ENCODE measurements around the gene NFILZ.

Gene NFILZ

DNA sequence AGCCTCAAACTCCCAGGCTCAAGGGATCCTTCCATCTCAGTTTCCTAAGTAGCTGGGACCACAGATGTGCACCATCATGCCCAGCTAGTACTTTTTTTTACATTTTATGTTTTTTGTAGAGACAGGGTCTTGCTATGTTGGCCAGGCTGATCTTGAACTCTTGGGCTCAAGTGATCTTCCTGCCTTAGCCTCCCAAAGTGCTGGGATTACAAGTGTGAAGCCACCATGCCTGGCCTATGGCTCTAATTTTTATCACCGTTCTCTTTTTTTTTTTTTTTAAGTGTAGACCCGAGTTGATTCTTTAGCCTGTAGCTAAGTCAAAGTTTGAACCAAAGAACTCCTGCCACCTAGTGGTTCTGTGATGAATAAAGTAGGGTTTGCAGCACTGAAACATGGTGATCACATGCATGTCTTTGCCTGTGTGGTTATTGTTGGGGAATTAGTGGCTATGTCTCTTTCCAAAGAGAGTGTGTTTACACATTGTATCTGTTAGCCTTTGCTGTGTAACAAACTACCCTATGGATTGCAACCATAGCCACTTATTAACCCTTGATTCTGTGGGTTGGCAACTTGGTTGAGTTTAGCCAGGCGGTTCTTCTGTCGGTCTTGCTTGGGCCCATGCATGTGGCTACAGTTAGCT is 11.6 kb downstream of the NFILZ start:
- H3K27me3 Mint-ChIP-seq: no peaks in the 10 kb centered on the region
- peaks cover 86% of the 10 kb centered on the region for H3K4me1 Mint-ChIP-seq (ENCODE audit: low read depth)
- no peak overlapping the region for H3K4me3 Mint-ChIP-seq
- no peaks in the 10 kb centered on the region for H3K9me3 Mint-ChIP-seq
- intact Hi-C loops (cut with micrococcal nuclease): loop anchor here (2.0 to 10.0 kb wide), 2 partner anchors 27 to 47 kb away; no protein-coding TSS in a partner anchor
- no peaks in the 10 kb centered on the region for H3K36me3 Mint-ChIP-seq (ENCODE audit: low read depth)
- H3K27ac Mint-ChIP-seq: no peak overlapping the region

GRCh38 chr19:8642561-8642960 is 12.1 kb downstream of the NFILZ start:
- Mint-ChIP-seq H3K36me3 (ENCODE audit: low read depth) (no peaks in the 10 kb centered on the region), H3K9me3 (no peaks in the 10 kb centered on the region), H3K4me3 (no peak overlapping the region), H3K27ac (peak overlapping the region; percentile 28), H3K4me1 (ENCODE audit: low read depth) (peaks cover 89% of the 10 kb centered on the region), H3K27me3 (no peaks in the 10 kb centered on the region)
- intact Hi-C loops (cut with micrococcal nuclease): loop anchor here (2.0 to 10.0 kb wide), 2 partner anchors 28 to 48 kb away; no protein-coding TSS in a partner anchor

- intact Hi-C loops (cut with micrococcal nuclease): loop anchor here (2.0 to 10.0 kb wide), 2 partner anchors 29 to 49 kb away; no protein-coding TSS in a partner anchor
- Mint-ChIP-seq H3K9me3 (no peaks in the 10 kb centered on the region), H3K36me3 (ENCODE audit: low read depth) (no peaks in the 10 kb centered on the region), H3K27ac (no peak overlapping the region), H3K27me3 (no peaks in the 10 kb centered on the region), H3K4me3 (no peak overlapping the region), H3K4me1 (ENCODE audit: low read depth) (peaks cover 87% of the 10 kb centered on the region)
Observed at GRCh38 chr19:8643860-8644653, 13.6 kb downstream of the NFILZ start.

DNA sequence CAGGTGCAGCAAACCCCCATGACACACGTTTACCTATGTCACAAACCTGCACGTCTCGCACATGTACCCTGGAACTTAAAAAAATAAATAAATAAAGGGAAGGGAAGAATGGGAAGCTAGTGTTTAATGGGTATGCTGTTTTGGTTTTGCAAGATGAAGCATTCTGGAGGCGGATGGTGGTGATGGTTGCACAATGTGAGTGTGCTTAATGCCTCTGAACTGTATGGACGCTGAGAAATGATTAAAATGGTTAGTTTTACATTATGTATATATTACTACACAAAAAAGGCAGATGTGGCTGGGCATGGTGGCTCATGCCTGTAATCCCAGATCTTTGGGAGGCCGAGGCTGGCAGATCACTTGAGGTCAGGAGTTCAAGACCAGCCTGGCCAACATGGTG is 17.8 kb downstream of the NFILZ start:
- Mint-ChIP-seq H3K9me3 (no peaks in the 10 kb centered on the region), H3K4me3 (no peak overlapping the region), H3K36me3 (ENCODE audit: low read depth) (no peaks in the 10 kb centered on the region), H3K4me1 (ENCODE audit: low read depth) (peaks cover 74% of the 10 kb centered on the region), H3K27me3 (no peaks in the 10 kb centered on the region), H3K27ac (peak overlapping the region; percentile 79)
- intact Hi-C loops (cut with micrococcal nuclease): loop anchor here (10.0 kb wide), 1 partner anchor 53 kb away; no protein-coding TSS in a partner anchor

DNA sequence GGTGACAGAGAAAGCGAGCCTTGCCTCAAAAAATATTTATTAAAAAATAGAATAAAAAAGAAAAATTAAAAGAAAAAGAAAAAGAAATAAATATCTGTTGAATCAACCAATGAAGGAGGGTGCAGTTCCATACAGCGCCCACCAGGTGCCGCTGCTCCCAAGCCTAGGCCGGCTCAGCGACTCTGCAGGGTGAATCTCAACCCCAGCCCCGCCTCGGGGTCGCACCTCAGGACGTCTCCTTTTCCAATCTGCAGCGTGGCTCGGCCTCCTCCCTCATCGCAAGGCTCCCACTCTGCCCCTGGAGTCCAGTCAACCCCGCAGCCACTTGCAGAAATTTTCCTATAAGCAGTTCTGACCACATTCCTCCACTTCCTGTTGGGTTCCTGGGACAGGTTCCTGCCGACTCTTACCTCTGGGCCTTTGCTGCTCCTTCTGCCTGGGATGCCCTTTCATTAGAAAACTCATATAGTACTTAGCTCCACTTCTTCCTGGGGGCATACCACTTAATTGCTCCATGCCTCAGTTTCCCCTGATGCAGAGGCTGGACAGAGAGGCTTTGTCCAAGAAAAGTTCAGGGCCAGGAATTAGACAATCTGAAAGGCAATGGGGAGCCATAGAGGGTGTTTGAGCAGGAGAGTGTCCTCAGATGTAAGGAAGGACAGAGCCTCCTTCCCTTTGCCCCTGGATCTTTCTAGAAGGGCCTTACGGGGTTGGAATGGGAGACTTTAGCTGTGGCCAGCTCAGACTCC is 24.3 kb downstream of the NFILZ start:
- intact Hi-C loops (cut with micrococcal nuclease): loop anchor here (1.0 kb wide), 1 partner anchor 40 kb away; no protein-coding TSS in a partner anchor
- Mint-ChIP-seq H3K27me3 (peaks cover 25% of the 10 kb centered on the region), H3K4me3 (peak overlapping the region; percentile 67), H3K9me3 (no peaks in the 10 kb centered on the region), H3K27ac (no peak overlapping the region), H3K4me1 (ENCODE audit: low read depth) (peaks cover 31% of the 10 kb centered on the region), H3K36me3 (ENCODE audit: low read depth) (no peaks in the 10 kb centered on the region)

DNA sequence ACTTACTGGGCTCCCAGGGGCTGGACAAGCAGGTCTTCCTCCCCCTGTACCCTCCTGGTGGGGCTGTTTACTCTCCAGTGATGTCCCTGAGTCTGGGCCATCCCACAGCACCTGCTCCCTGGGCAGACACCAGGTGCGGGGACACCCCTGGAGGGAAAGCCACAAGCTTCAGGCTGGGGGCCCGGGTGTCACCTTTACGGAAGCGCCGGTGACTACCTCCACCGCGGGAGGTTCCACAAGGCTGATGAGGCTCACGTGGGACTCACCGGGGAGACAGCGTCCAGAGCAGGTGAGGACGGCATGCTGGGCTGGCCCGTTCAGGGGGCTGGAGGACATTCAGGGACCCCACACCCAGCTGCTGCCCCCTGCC is 24.9 kb downstream of the NFILZ start:
- peaks cover 25% of the 10 kb centered on the region for H3K27me3 Mint-ChIP-seq
- no peaks in the 10 kb centered on the region for H3K9me3 Mint-ChIP-seq
- no peaks in the 10 kb centered on the region for H3K36me3 Mint-ChIP-seq (ENCODE audit: low read depth)
- intact Hi-C loops (cut with micrococcal nuclease): no loop called here
- peaks cover 28% of the 10 kb centered on the region for H3K4me1 Mint-ChIP-seq (ENCODE audit: low read depth)
- no peak overlapping the region for H3K27ac Mint-ChIP-seq
- H3K4me3 Mint-ChIP-seq: no peak overlapping the region

DNA sequence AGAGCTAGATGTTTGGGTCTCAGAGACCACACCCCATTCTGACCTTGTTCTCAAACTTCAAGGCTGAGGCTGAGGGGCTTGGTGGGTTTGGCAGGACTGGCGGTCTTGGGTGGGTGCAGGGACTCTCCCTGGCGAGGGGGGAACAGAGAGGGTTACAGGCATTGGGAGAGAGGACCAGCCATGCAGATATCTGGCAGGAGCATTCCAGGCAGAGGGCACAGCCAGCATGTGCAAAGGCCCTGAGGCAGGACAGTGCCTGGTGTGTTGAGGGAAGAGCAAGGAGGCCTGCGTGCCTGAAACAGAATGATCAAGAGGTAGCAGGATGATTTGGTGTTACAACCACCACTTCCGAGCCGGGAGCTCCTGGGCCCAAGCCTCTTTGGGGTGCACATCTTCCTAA is 27.4 kb downstream of the NFILZ start:
- intact Hi-C loops (cut with micrococcal nuclease): no loop called here
- no peaks in the 10 kb centered on the region for H3K9me3 Mint-ChIP-seq
- peaks cover 31% of the 10 kb centered on the region for H3K27me3 Mint-ChIP-seq
- peaks cover 14% of the 10 kb centered on the region for H3K4me1 Mint-ChIP-seq (ENCODE audit: low read depth)
- H3K27ac Mint-ChIP-seq: peak overlapping the region; percentile 17
- no peak overlapping the region for H3K4me3 Mint-ChIP-seq
- no peaks in the 10 kb centered on the region for H3K36me3 Mint-ChIP-seq (ENCODE audit: low read depth)

- Mint-ChIP-seq H3K9me3 (no peaks in the 10 kb centered on the region), H3K36me3 (ENCODE audit: low read depth) (no peaks in the 10 kb centered on the region), H3K4me1 (ENCODE audit: low read depth) (peaks cover 16% of the 10 kb centered on the region), H3K4me3 (no peak overlapping the region), H3K27ac (no peak overlapping the region), H3K27me3 (peaks cover 38% of the 10 kb centered on the region)
- intact Hi-C loops (cut with micrococcal nuclease): no loop called here
Observed at GRCh38 chr19:8659905-8660304, 29.5 kb downstream of the NFILZ start.

- no peak overlapping the region for H3K4me3 Mint-ChIP-seq
- no peaks in the 10 kb centered on the region for H3K9me3 Mint-ChIP-seq
- no peak overlapping the region for H3K27ac Mint-ChIP-seq
- peaks cover 9% of the 10 kb centered on the region for H3K4me1 Mint-ChIP-seq (ENCODE audit: low read depth)
- H3K27me3 Mint-ChIP-seq: peaks cover 30% of the 10 kb centered on the region
- intact Hi-C loops (cut with micrococcal nuclease): no loop called here
- no peaks in the 10 kb centered on the region for H3K36me3 Mint-ChIP-seq (ENCODE audit: low read depth)
Observed at GRCh38 chr19:8662263-8662662, 31.8 kb downstream of the NFILZ start.

DNA sequence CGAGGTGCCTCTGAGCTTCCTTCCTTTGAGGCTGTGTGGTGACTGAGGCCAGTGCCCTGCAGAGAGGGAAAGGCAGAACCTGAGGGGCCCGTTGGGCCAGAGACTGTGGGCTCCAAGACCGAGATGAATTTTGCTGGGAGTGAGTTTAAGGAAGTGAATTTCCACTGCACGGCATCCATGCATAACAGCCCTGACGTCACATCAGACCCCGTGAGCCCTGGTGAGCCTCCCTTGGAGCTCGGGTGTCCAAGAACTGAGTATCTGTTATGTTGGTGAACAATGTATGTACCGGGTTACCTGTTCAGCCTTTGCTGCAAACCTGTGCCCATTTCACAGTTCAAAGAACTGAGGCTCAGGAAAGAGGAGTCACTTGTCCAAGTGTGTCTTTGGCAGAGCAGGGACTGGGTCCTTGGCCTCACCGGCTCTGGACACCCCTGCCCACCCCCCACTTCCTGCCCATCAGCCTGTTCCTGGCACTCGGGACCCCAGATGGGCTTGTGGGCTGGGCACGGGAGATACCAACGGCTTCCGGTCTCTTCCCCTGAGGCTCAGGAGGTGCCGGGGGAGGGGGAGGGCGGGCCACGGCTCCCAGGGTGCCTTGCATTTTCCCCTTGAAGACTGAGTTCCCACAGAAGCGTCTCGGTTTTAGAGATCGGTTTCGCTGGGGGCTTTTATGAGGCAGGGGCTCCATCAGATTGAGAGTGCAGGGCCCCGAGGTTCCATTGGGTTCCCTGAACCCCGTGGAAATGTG is 33.7 kb downstream of the NFILZ start:
- intact Hi-C loops (cut with micrococcal nuclease): no loop called here
- no peaks in the 10 kb centered on the region for H3K9me3 Mint-ChIP-seq
- H3K27me3 Mint-ChIP-seq: peaks cover 23% of the 10 kb centered on the region
- peaks cover 9% of the 10 kb centered on the region for H3K4me1 Mint-ChIP-seq (ENCODE audit: low read depth)
- H3K36me3 Mint-ChIP-seq (ENCODE audit: low read depth): no peaks in the 10 kb centered on the region
- peak overlapping the region; percentile 55 for H3K27ac Mint-ChIP-seq
- H3K4me3 Mint-ChIP-seq: peak overlapping the region; percentile 30

- Mint-ChIP-seq H3K4me3 (no peak overlapping the region), H3K27me3 (peaks cover 23% of the 10 kb centered on the region), H3K27ac (no peak overlapping the region), H3K4me1 (ENCODE audit: low read depth) (peaks cover 9% of the 10 kb centered on the region), H3K9me3 (no peaks in the 10 kb centered on the region), H3K36me3 (ENCODE audit: low read depth) (no peaks in the 10 kb centered on the region)
- intact Hi-C loops (cut with micrococcal nuclease): no loop called here
Observed at GRCh38 chr19:8664671-8665057, 34.2 kb downstream of the NFILZ start.

DNA sequence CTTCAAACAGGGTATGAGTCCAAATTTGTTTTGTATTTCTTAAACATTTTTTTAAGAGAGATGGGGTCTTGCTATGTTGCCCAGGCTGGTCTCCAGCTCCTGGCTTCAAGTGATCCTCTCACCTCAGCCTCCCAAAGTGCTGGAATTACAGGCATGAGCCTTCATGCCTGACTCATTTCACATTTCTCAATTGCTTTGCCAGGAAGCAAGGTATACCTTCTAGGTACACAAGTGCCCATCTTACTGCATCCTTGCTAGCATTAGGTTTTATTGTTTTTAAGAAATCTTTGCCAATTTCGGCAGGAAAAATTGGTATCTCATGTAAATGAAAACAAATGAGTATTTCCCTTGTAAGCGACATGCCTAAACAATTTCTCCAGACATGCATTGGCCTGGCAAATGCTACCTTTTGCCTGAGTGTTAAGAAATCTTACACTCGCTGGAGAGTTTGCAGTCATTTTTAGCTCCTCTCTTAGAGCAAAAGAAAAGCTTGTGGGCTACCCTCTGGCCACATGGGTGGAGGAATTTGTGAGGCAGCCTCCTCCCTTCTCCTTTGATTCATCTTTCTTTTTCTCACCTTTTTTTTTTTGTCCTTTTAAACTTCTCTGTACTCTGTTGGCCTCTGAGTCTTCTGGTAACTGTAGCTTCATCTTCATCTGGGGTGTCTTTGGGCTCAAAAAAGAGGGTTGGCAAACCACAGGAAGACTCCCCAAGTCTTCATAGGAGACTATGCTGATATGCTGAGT is 35.2 kb downstream of the NFILZ start:
- no peaks in the 10 kb centered on the region for H3K9me3 Mint-ChIP-seq
- H3K4me1 Mint-ChIP-seq (ENCODE audit: low read depth): peaks cover 9% of the 10 kb centered on the region
- no peaks in the 10 kb centered on the region for H3K36me3 Mint-ChIP-seq (ENCODE audit: low read depth)
- intact Hi-C loops (cut with micrococcal nuclease): no loop called here
- H3K27me3 Mint-ChIP-seq: peaks cover 23% of the 10 kb centered on the region
- no peak overlapping the region for H3K27ac Mint-ChIP-seq
- no peak overlapping the region for H3K4me3 Mint-ChIP-seq

DNA sequence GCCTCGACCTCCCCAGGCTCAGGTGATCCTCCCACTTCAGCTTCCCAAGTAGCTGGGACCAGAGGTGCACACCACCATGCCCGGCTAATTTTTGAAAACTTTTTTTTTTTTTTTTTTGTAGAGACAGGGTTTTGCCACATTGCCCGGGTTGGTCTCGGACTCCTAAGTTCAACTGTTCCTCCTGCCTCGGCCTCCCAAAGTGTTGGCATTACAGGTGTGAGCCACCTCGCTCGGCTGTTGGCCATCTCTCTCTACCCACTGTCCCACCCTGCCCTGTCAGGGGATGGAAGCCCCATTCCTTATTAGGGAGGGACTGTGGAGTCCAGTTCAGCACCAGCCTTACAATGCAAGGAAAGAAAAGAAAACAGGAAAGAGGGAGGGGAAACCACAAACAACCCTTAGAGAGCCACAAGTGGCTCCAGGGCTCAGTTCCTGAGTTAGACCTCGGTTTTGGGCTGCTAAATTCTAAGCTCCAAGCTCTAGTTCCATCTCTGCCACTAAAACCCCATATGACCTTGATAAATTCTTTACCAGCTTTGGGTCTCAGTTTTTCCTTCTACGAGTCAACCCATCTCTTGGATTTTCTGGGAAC is 36.5 kb downstream of the NFILZ start:
- Mint-ChIP-seq H3K36me3 (ENCODE audit: low read depth) (no peaks in the 10 kb centered on the region), H3K4me1 (ENCODE audit: low read depth) (peaks cover 22% of the 10 kb centered on the region), H3K27ac (no peak overlapping the region), H3K9me3 (no peaks in the 10 kb centered on the region), H3K4me3 (no peak overlapping the region), H3K27me3 (peaks cover 22% of the 10 kb centered on the region)
- intact Hi-C loops (cut with micrococcal nuclease): no loop called here
